Measurements from ENCODE around the gene NSUN7.

Gene NSUN7

DNA sequence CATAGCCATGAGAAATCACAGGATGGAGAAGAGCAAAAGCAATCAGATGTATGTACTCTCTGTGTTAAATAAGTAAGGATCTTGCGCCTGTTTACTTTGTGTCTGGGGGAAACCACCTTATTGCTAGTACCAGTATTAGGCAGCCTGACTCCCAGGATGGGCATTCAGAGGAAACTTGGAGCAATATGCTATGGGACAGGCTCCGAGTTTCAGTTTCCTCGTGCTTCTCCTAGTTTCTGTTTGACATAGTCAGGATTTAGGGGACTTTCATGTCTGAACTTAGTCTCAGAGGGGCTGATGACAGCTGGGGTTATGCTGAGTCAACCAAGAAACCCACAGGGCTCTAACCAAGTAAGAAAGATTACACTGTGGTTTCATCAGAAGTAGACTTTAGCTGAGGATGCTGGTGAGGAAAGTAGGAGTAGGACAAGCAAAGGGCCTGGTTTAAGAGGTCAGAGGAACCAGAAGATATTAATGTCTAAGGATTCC, 13.5 kb downstream of the NSUN7 start:
- no peaks in the 10 kb centered on the region for H3K4me1 ChIP-seq (ENCODE audit: control insufficient read depth in 5 of 5, insufficient read depth in 5 of 5, low read length in 5 of 5)
- H3K27ac ChIP-seq (ENCODE audit: low read depth, low read length): no peak overlapping the region
- H3K9ac ChIP-seq (ENCODE audit: low read length in 5 of 5): no peak overlapping the region
- H3K27me3 ChIP-seq (ENCODE audit: control insufficient read depth in 5 of 5, insufficient read depth in 4 of 5, low read length in 5 of 5): no peaks in the 10 kb centered on the region
- no peak overlapping the region for H3K4me3 ChIP-seq (ENCODE audit: low read depth in 1 of 5, low read length in 5 of 5)
- H3K9me3 ChIP-seq (ENCODE audit: control insufficient read depth in 5 of 5, low read length in 5 of 5): no peaks in the 10 kb centered on the region
- no peaks in the 10 kb centered on the region for H3K36me3 ChIP-seq (ENCODE audit: control insufficient read depth in 5 of 5, insufficient read depth in 5 of 5, low read length in 5 of 5)

DNA sequence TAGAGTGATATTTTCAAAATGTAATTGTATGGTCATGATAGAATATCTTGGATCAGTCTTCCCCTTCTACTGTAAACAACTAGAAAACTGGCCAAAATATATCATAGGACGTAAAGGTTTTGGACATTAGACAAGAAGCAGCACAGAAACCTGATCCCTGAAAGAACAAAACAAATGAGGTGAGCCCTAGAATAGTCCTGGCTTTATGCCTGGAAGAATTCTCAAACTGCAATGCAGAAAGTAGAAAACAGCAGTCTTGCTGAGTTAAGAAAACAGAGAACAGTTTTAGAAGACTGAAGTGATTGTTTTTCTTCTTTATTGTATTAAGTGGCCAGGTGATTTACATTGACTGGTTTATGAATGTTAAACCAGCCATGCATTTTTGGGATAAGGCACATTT, 19.5 kb downstream of the NSUN7 start:
- H3K36me3 ChIP-seq (ENCODE audit: control insufficient read depth in 5 of 5, insufficient read depth in 5 of 5, low read length in 5 of 5): no peaks in the 10 kb centered on the region
- no peak overlapping the region for H3K9ac ChIP-seq (ENCODE audit: low read length in 5 of 5)
- H3K9me3 ChIP-seq (ENCODE audit: control insufficient read depth in 5 of 5, low read length in 5 of 5): no peaks in the 10 kb centered on the region

DNA sequence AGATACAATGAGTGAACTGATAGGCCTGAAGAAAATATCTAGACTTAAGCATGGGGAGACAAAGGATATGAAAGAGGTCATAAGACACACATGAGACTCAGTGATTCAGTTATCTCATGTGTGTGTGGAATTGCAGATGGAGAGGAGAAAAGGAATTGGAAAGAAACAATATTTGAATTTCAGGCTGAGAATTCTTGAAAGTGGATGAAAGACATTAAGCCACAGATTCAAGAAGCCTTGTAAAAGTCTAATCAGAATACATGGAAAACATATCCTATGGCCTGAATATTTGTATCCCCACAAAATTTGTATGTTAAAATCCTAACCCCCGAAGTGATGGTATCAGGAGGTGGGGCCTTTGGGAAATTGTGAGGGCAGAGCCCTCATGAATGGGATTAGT, 28.3 kb downstream of the NSUN7 start:
- Histone ChIP-seq H3K4me3 (ENCODE audit: low read depth in 1 of 5, low read length in 5 of 5) (no peak overlapping the region), H3K27me3 (ENCODE audit: control insufficient read depth in 5 of 5, insufficient read depth in 4 of 5, low read length in 5 of 5) (no peaks in the 10 kb centered on the region), H3K4me1 (ENCODE audit: control insufficient read depth in 5 of 5, insufficient read depth in 5 of 5, low read length in 5 of 5) (no peaks in the 10 kb centered on the region), H3K9me3 (ENCODE audit: control insufficient read depth in 5 of 5, low read length in 5 of 5) (peaks cover 0 to 7% (median 3%) of the 10 kb centered on the region in 5 donors), H3K9ac (ENCODE audit: low read length in 5 of 5) (no peak overlapping the region), H3K36me3 (ENCODE audit: control insufficient read depth in 5 of 5, insufficient read depth in 5 of 5, low read length in 5 of 5) (no peaks in the 10 kb centered on the region), H3K27ac (ENCODE audit: low read depth, low read length) (no peak overlapping the region)

More for the DNA sequence above, 19.5 kb downstream of the NSUN7 start:
- Histone ChIP-seq H3K27ac (ENCODE audit: low read depth, low read length) (no peak overlapping the region), H3K4me1 (ENCODE audit: control insufficient read depth in 5 of 5, insufficient read depth in 5 of 5, low read length in 5 of 5) (no peaks in the 10 kb centered on the region), H3K27me3 (ENCODE audit: control insufficient read depth in 5 of 5, insufficient read depth in 4 of 5, low read length in 5 of 5) (no peaks in the 10 kb centered on the region), H3K4me3 (ENCODE audit: low read depth in 1 of 5, low read length in 5 of 5) (no peak overlapping the region)

DNA sequence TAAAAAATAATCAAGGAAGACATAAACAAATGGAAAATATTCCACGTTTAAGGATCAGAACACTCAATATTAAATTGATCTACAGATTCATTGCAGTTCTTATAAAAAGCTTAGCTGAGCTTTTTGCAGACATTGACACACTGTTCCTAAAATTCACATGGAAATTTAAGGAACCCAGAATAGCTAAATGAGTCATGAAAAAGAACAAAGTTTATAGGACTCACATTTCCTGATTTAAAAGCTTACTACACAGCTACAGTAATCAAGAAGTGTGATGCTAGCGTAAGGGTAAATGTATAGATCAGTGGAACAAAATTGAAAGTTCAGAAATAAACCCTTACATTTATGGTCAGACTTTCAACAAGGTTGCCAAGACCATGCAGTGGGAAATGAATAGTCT, 33.1 kb downstream of the NSUN7 start:
- no peaks in the 10 kb centered on the region for H3K4me1 ChIP-seq (ENCODE audit: control insufficient read depth in 5 of 5, insufficient read depth in 5 of 5, low read length in 5 of 5)

DNA sequence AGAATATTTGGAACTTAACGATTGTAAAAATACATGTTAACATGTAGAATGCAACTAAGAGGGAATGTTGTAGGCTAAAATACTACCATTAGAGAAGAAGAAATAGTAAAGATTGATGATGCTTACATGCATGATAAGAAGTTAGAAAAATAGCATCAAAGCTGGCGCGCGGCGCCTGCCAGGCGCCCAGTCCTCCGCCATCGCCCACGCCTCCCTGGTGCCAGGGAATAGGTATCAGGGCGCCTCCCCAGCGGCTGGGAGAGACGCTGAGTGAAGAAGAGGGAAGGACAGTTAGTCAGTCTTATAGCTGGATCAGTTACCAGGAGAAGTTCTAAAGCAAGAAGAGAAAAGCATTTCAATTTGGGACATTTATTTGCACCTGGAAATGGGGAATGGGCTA, 36.0 kb downstream of the NSUN7 start:
- H3K9me3 ChIP-seq (ENCODE audit: control insufficient read depth in 5 of 5, low read length in 5 of 5): no peaks in the 10 kb centered on the region
- H3K27me3 ChIP-seq (ENCODE audit: control insufficient read depth in 5 of 5, insufficient read depth in 4 of 5, low read length in 5 of 5): no peaks in the 10 kb centered on the region
- peaks cover 0 to 4% (median 0%) of the 10 kb centered on the region in 5 donors for H3K4me1 ChIP-seq (ENCODE audit: control insufficient read depth in 5 of 5, insufficient read depth in 5 of 5, low read length in 5 of 5)
- no peak overlapping the region for H3K4me3 ChIP-seq (ENCODE audit: low read depth in 1 of 5, low read length in 5 of 5)
- no peak overlapping the region for H3K27ac ChIP-seq (ENCODE audit: low read depth, low read length)
- no peaks in the 10 kb centered on the region for H3K36me3 ChIP-seq (ENCODE audit: control insufficient read depth in 5 of 5, insufficient read depth in 5 of 5, low read length in 5 of 5)
- H3K9ac ChIP-seq (ENCODE audit: low read length in 5 of 5): no peak overlapping the region

More for the DNA sequence above, 33.1 kb downstream of the NSUN7 start:
- Histone ChIP-seq H3K36me3 (ENCODE audit: control insufficient read depth in 5 of 5, insufficient read depth in 5 of 5, low read length in 5 of 5) (no peaks in the 10 kb centered on the region), H3K4me3 (ENCODE audit: low read depth in 1 of 5, low read length in 5 of 5) (no peak overlapping the region), H3K9me3 (ENCODE audit: control insufficient read depth in 5 of 5, low read length in 5 of 5) (peaks cover 0 to 6% (median 3%) of the 10 kb centered on the region in 5 donors), H3K27me3 (ENCODE audit: control insufficient read depth in 5 of 5, insufficient read depth in 4 of 5, low read length in 5 of 5) (no peaks in the 10 kb centered on the region), H3K9ac (ENCODE audit: low read length in 5 of 5) (no peak overlapping the region), H3K27ac (ENCODE audit: low read depth, low read length) (no peak overlapping the region)

DNA sequence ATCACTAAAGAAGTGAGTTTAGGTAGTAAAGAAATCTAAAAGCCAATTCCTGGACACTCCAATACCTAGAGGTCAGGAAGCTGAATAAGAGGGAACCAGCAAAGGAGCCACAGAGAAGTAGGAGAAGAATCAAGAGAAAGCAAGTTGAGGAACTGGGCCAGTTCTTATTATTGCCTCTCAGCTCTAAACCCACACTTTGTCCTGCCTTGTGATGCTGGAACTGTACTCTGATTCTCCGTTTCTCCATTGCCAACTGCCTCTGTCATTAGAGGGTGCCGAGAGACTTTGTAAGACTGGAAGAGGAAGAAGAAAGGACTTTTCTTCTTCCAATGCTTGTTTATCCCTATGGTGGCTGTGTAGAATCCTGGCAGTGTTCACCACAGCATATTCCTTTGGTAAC, 38.6 kb downstream of the NSUN7 start:
- H3K9ac ChIP-seq (ENCODE audit: low read length in 5 of 5): no peak overlapping the region
- H3K9me3 ChIP-seq (ENCODE audit: control insufficient read depth in 5 of 5, low read length in 5 of 5): no peaks in the 10 kb centered on the region
- H3K27ac ChIP-seq (ENCODE audit: low read depth, low read length): no peak overlapping the region

DNA sequence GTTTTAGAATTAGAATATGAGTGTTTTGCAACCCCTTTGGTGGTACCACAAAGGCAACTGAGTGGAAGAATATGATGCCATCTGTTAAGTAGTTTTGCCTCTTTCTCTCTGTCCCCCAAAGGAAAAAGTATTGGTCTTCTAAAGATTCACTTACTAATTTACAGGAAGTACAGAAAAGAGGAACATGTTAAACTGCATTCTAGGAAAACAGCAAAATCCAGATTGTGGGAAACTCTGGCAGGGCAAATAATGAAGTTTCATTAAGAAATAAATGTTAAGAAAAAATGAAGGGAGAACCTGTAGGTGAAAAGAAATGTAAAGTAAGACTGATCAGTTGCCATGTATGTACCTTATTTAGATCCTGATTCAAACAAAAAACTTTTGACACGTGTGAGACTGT, 39.3 kb downstream of the NSUN7 start:
- H3K27ac ChIP-seq (ENCODE audit: low read depth, low read length): no peak overlapping the region
- peaks cover 0 to 4% (median 0%) of the 10 kb centered on the region in 5 donors for H3K4me1 ChIP-seq (ENCODE audit: control insufficient read depth in 5 of 5, insufficient read depth in 5 of 5, low read length in 5 of 5)
- no peak overlapping the region for H3K4me3 ChIP-seq (ENCODE audit: low read depth in 1 of 5, low read length in 5 of 5)
- no peaks in the 10 kb centered on the region for H3K36me3 ChIP-seq (ENCODE audit: control insufficient read depth in 5 of 5, insufficient read depth in 5 of 5, low read length in 5 of 5)
- no peak overlapping the region for H3K9ac ChIP-seq (ENCODE audit: low read length in 5 of 5)
- no peaks in the 10 kb centered on the region for H3K27me3 ChIP-seq (ENCODE audit: control insufficient read depth in 5 of 5, insufficient read depth in 4 of 5, low read length in 5 of 5)
- H3K9me3 ChIP-seq (ENCODE audit: control insufficient read depth in 5 of 5, low read length in 5 of 5): no peaks in the 10 kb centered on the region

More for the DNA sequence above, 38.6 kb downstream of the NSUN7 start:
- Histone ChIP-seq H3K4me3 (ENCODE audit: low read depth in 1 of 5, low read length in 5 of 5) (no peak overlapping the region), H3K36me3 (ENCODE audit: control insufficient read depth in 5 of 5, insufficient read depth in 5 of 5, low read length in 5 of 5) (no peaks in the 10 kb centered on the region), H3K4me1 (ENCODE audit: control insufficient read depth in 5 of 5, insufficient read depth in 5 of 5, low read length in 5 of 5) (peaks cover 0 to 4% (median 0%) of the 10 kb centered on the region in 5 donors), H3K27me3 (ENCODE audit: control insufficient read depth in 5 of 5, insufficient read depth in 4 of 5, low read length in 5 of 5) (no peaks in the 10 kb centered on the region)

DNA sequence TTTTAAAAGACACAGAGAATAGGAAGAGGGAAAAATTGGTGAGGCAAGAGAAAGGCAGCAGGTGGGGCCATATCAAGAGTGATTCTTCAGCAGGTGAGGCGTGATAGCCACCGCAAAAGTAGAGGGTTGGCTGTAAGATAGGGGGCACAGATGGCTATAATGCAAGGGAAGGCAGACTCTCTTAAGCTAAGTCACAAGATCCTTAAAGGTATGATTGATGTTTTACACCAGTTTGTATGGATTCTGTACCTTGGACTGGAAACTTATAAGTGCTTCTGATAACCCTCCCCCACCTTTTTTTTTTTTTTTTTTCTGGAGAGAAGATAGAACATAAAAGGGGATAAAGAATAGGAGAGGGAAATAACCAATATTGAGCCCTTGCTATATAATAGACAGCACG, 40.0 kb downstream of the NSUN7 start:
- Histone ChIP-seq H3K4me1 (ENCODE audit: control insufficient read depth in 5 of 5, insufficient read depth in 5 of 5, low read length in 5 of 5) (peaks cover 0 to 4% (median 0%) of the 10 kb centered on the region in 5 donors), H3K4me3 (ENCODE audit: low read depth in 1 of 5, low read length in 5 of 5) (no peak overlapping the region), H3K9ac (ENCODE audit: low read length in 5 of 5) (no peak overlapping the region), H3K27me3 (ENCODE audit: control insufficient read depth in 5 of 5, insufficient read depth in 4 of 5, low read length in 5 of 5) (no peaks in the 10 kb centered on the region), H3K9me3 (ENCODE audit: control insufficient read depth in 5 of 5, low read length in 5 of 5) (no peaks in the 10 kb centered on the region), H3K36me3 (ENCODE audit: control insufficient read depth in 5 of 5, insufficient read depth in 5 of 5, low read length in 5 of 5) (no peaks in the 10 kb centered on the region), H3K27ac (ENCODE audit: low read depth, low read length) (no peak overlapping the region)

DNA sequence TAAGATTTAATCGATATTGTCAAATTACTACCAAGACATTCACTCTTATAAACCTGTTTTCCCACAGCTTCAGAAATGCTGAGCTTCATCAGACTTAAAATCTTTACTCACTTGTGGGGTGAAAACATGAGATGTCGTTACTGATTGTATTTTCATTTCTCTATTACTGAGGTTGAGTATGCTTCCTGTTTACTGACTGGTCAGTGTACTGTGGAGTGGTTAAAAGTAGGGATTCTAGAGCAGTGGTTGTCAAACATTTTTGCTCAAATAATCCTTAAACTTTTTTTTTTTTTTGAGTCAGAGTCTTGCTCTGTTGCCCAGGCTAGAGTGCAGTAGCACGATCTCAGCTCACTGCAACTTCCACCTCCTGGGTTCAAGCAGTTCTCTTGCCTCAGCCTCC, 50.3 kb downstream of the NSUN7 start:
- H3K36me3 ChIP-seq (ENCODE audit: control insufficient read depth in 5 of 5, insufficient read depth in 5 of 5, low read length in 5 of 5): no peaks in the 10 kb centered on the region
- H3K4me1 ChIP-seq (ENCODE audit: control insufficient read depth in 5 of 5, insufficient read depth in 5 of 5, low read length in 5 of 5): no peaks in the 10 kb centered on the region
- H3K9ac ChIP-seq (ENCODE audit: low read length in 5 of 5): no peak overlapping the region
- H3K27ac ChIP-seq (ENCODE audit: low read depth, low read length): no peak overlapping the region
- H3K4me3 ChIP-seq (ENCODE audit: low read depth in 1 of 5, low read length in 5 of 5): no peak overlapping the region
- no peaks in the 10 kb centered on the region for H3K27me3 ChIP-seq (ENCODE audit: control insufficient read depth in 5 of 5, insufficient read depth in 4 of 5, low read length in 5 of 5)
- H3K9me3 ChIP-seq (ENCODE audit: control insufficient read depth in 5 of 5, low read length in 5 of 5): no peaks in the 10 kb centered on the region

DNA sequence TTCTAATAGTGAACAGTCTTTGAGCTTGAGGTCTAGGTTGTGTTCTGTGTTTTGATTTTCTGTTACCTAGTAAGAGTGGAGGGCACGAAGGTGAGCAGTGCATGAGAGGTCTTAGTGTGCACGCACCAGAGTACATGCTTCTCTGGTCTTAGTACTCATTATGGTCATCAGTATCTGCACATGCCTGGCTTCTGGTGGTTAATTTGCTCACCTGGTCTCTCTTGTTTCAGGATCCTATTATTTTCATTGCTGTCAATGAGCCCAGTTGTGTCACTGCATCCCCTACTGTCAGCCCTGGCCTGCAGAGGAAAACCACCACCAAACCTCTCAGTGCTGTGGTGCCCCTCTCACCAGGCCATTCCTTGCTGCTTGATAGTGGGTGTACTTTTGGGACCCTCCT, 54.8 kb downstream of the NSUN7 start:
- Histone ChIP-seq H3K36me3 (ENCODE audit: control insufficient read depth in 5 of 5, insufficient read depth in 5 of 5, low read length in 5 of 5) (no peaks in the 10 kb centered on the region), H3K9ac (ENCODE audit: low read length in 5 of 5) (no peak overlapping the region), H3K4me3 (ENCODE audit: low read depth in 1 of 5, low read length in 5 of 5) (no peak overlapping the region), H3K27ac (ENCODE audit: low read depth, low read length) (no peak overlapping the region), H3K27me3 (ENCODE audit: control insufficient read depth in 5 of 5, insufficient read depth in 4 of 5, low read length in 5 of 5) (no peaks in the 10 kb centered on the region), H3K9me3 (ENCODE audit: control insufficient read depth in 5 of 5, low read length in 5 of 5) (no peaks in the 10 kb centered on the region), H3K4me1 (ENCODE audit: control insufficient read depth in 5 of 5, insufficient read depth in 5 of 5, low read length in 5 of 5) (peaks cover 0 to 4% (median 0%) of the 10 kb centered on the region in 5 donors)

Data from subcutaneous abdominal adipose tissue (tissue), 5 donors.